ENCODE data around the gene WDR86. TPM values are rescaled to one million over a fixed set of nuclear protein-coding genes. Genes with fewer than 3 reads are reported as not detected.

Gene WDR86
- total RNA-seq, 4 donors from 2014 or later: 1.4 to 2.4 (median 2.0) TPM; not detected in 1

- DNase-seq (ENCODE audit: low spot score in 2 of 2): no peak
- no peak for TF ChIP-seq POLR2A (IDR thresholded peaks at IDR 0.05)
- no peak for TF ChIP-seq CTCF (IDR thresholded peaks at IDR 0.05)
- 85 to 86% methylated on average over 9 of the region's 9 CpGs for WGBS, 2 donors
- no peak overlapping the region for H3K4me3 ChIP-seq (ENCODE audit: low read depth, poor library complexity, severe bottlenecking)
- intact Hi-C loops (cut with DNase I; ENCODE audit: low total_unique reads): no loop called here
Observed at GRCh38 chr7:151405056-151405455, 4.8 kb downstream of the WDR86 start.

- no peak for TF ChIP-seq CTCF (IDR thresholded peaks at IDR 0.05)
- no peak for TF ChIP-seq POLR2A (IDR thresholded peaks at IDR 0.05)
- DNase-seq (ENCODE audit: low spot score in 2 of 2): no peak
- WGBS, 2 donors: 63 to 69% methylated on average over 18 of the region's 18 CpGs
- no peak overlapping the region for H3K4me3 ChIP-seq (ENCODE audit: low read depth, poor library complexity, severe bottlenecking)
- intact Hi-C loops (cut with DNase I; ENCODE audit: low total_unique reads): no loop called here
Observed at GRCh38 chr7:151404216-151405011, 5.4 kb downstream of the WDR86 start.

GRCh38 chr7:151403764-151404163 lies 6.1 kb downstream of the WDR86 start:
- 60 to 72% methylated on average over 9 of the region's 9 CpGs for WGBS, 2 donors
- no peak overlapping the region for H3K4me3 ChIP-seq (ENCODE audit: low read depth, poor library complexity, severe bottlenecking)
- DNase-seq (ENCODE audit: low spot score in 2 of 2): no peak
- intact Hi-C loops (cut with DNase I; ENCODE audit: low total_unique reads): no loop called here
- no peak for TF ChIP-seq POLR2A (IDR thresholded peaks at IDR 0.05)
- TF ChIP-seq CTCF (IDR thresholded peaks at IDR 0.05): no peak

GRCh38 chr7:151402029-151402835 lies 7.6 kb downstream of the WDR86 start:
- intact Hi-C loops (cut with DNase I; ENCODE audit: low total_unique reads): no loop called here
- WGBS, 2 donors: 89 to 92% methylated on average over 16 of the region's 16 CpGs
- no peak for DNase-seq (ENCODE audit: low spot score in 2 of 2)
- no peak for TF ChIP-seq POLR2A (IDR thresholded peaks at IDR 0.05)
- no peak overlapping the region for H3K4me3 ChIP-seq (ENCODE audit: low read depth, poor library complexity, severe bottlenecking)

- 46 to 51% methylated on average over 14 of the region's 14 CpGs for WGBS, 2 donors
- intact Hi-C loops (cut with DNase I; ENCODE audit: low total_unique reads): no loop called here
- TF ChIP-seq CTCF (IDR thresholded peaks at IDR 0.05): no peak
- no peak for TF ChIP-seq POLR2A (IDR thresholded peaks at IDR 0.05)
- no peak for DNase-seq (ENCODE audit: low spot score in 2 of 2)
- H3K4me3 ChIP-seq (ENCODE audit: low read depth, poor library complexity, severe bottlenecking): no peak overlapping the region
Observed at GRCh38 chr7:151400626-151401315, 9.1 kb downstream of the WDR86 start.

GRCh38 chr7:151399906-151400305 lies 9.9 kb downstream of the WDR86 start:
- intact Hi-C loops (cut with DNase I; ENCODE audit: low total_unique reads): no loop called here
- no peak for TF ChIP-seq POLR2A (IDR thresholded peaks at IDR 0.05)
- no peak for TF ChIP-seq CTCF (IDR thresholded peaks at IDR 0.05)
- no peak overlapping the region for H3K4me3 ChIP-seq (ENCODE audit: low read depth, poor library complexity, severe bottlenecking)
- 70 to 86% methylated on average over 14 of the region's 14 CpGs for WGBS, 2 donors
- DNase-seq (ENCODE audit: low spot score in 2 of 2): no peak
